Prostate gland (tissue), 2 donors: Measurements from ENCODE around the gene FGF22. TPM values are rescaled to one million over a fixed set of nuclear protein-coding genes. Genes with fewer than 3 reads are reported as not detected.

ENCODE experiments used
- DNase-seq: peaks from one replicate; pipeline ENCODE4 v3.0.0-alpha.2; 2019; ENCODE audit warnings: low spot score
- H3K27ac ChIP-seq, 2 donors: fragments of 200-600 bp; sonication (generic); 2 replicates each; pipeline ENCODE4 v1.5.1; 2017 to 2019
- H3K27me3 ChIP-seq: fragments of 200-600 bp; sonication (generic); replicated peaks from 2 replicates; pipeline ENCODE4 v1.5.1; 2019; ENCODE audit not compliant: insufficient read depth
- H3K36me3 ChIP-seq, 2 donors: fragments of 200-600 bp; sonication (generic); 1 replicate in 1 of 2; 2 replicates in 1 of 2; pipeline versions ENCODE4 v1.5.1 to v1.8.1; 2017 to 2019
- H3K4me1 ChIP-seq: fragments of 200-600 bp; sonication (generic); replicated peaks from 2 replicates; pipeline ENCODE4 v1.5.1; 2019
- H3K4me3 ChIP-seq, 2 donors: fragments of 200-600 bp; sonication (generic); 2 replicates each; pipeline ENCODE4 v1.5.1; 2017 to 2019
- H3K9me3 ChIP-seq: fragments of 200-600 bp; sonication (generic); 2 replicates; pipeline ENCODE4 v1.5.1; 2017
- POLR2A ChIP-seq: fragments of 450-650 bp; IDR thresholded peaks from one replicate; pipeline ENCODE4 v1.6.1; 2016; ENCODE audit warnings: antibody characterized with exemption, mild to moderate bottlenecking
- POLR2AphosphoS5 ChIP-seq: sonication (generic); formaldehyde crosslinking; IDR thresholded peaks from one replicate; pipeline ENCODE4 v1.6.1; 2017; ENCODE audit warnings: antibody characterized with exemption
- WGBS: methylation state at CpG from one replicate; pipeline ENCODE4 v1.1.5; 2018; 5-methylcytosine and 5-hydroxymethylcytosine counted together
- intact Hi-C: fragments of 100-400 bp; cut with DNase I; formaldehyde crosslinking; loops from one replicate; pipeline ENCODE4 v1.14.2; 2022
- total RNA-seq, 2 donors: library from RNA; depleted of rRNA; stranded (reverse); fragments of >200 nt; gene quantifications; one replicate each; pipeline ENCODE4 v1.1.0, GENCODE V29; 2016
- TF ChIP-seq, protein P1 (sequence below), 4 experiments: fragments of 200-600 bp in 2 of 4; fragments of 450-650 bp in 2 of 4; sonication (generic) in 2 of 4; IDR thresholded peaks; 1 replicate in 3 of 4; 2 replicates in 1 of 4; pipeline ENCODE4 v1.5.1; 2016 to 2019; ENCODE audit warnings: antibody characterized with exemption in 4 of 4, mild to moderate bottlenecking in 2 of 4, moderate library complexity in 2 of 4

FGF22 gene
- total RNA-seq, 2 donors from 2014 or later, result 4.4 TPM; not detected in 1

- H3K4me1 ChIP-seq, result no peaks in the 10 kb centered on the region
- H3K36me3 ChIP-seq, result no peaks in the 10 kb centered on the region
- intact Hi-C loops, result no loop called here
Observed at GRCh38 chr19:629961-630714, 9.5 kb upstream of the FGF22 start.

GRCh38 chr19:632579-633067 is 7.1 kb upstream of the FGF22 start:
- peak overlapping the region; percentile 0 to 54 for H3K27ac ChIP-seq
- H3K4me3 ChIP-seq, result peak overlapping the region; percentile 59 to 89
- no peaks in the 10 kb centered on the region for H3K9me3 ChIP-seq
- H3K4me1 ChIP-seq, result no peaks in the 10 kb centered on the region
- no peak for DNase-seq
- no peaks in the 10 kb centered on the region for H3K36me3 ChIP-seq
- WGBS, result 4% methylated on average over 34 of the region's 35 CpGs
- no peaks in the 10 kb centered on the region for H3K27me3 ChIP-seq
- TF ChIP-seq POLR2AphosphoS5 (no peak), POLR2A (no peak)
- TF ChIP-seq, protein P1, sequence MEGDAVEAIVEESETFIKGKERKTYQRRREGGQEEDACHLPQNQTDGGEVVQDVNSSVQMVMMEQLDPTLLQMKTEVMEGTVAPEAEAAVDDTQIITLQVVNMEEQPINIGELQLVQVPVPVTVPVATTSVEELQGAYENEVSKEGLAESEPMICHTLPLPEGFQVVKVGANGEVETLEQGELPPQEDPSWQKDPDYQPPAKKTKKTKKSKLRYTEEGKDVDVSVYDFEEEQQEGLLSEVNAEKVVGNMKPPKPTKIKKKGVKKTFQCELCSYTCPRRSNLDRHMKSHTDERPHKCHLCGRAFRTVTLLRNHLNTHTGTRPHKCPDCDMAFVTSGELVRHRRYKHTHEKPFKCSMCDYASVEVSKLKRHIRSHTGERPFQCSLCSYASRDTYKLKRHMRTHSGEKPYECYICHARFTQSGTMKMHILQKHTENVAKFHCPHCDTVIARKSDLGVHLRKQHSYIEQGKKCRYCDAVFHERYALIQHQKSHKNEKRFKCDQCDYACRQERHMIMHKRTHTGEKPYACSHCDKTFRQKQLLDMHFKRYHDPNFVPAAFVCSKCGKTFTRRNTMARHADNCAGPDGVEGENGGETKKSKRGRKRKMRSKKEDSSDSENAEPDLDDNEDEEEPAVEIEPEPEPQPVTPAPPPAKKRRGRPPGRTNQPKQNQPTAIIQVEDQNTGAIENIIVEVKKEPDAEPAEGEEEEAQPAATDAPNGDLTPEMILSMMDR (IDR thresholded peaks at IDR 0.05), result no peak
- intact Hi-C loops, result no loop called here

More at GRCh38 chr19:629961-630714, 9.5 kb upstream of the FGF22 start:
- DNase-seq, result no peak
- H3K9me3 ChIP-seq, result no peaks in the 10 kb centered on the region
- TF ChIP-seq POLR2A, result no peak
- no peak for TF ChIP-seq POLR2AphosphoS5
- TF ChIP-seq, protein P1 (IDR thresholded peaks at IDR 0.05), result no peak
- no peak overlapping the region for H3K27ac ChIP-seq
- WGBS, result 93% methylated on average over 29 of the region's 30 CpGs
- H3K27me3 ChIP-seq, result no peaks in the 10 kb centered on the region
- no peak overlapping the region for H3K4me3 ChIP-seq

DNA sequence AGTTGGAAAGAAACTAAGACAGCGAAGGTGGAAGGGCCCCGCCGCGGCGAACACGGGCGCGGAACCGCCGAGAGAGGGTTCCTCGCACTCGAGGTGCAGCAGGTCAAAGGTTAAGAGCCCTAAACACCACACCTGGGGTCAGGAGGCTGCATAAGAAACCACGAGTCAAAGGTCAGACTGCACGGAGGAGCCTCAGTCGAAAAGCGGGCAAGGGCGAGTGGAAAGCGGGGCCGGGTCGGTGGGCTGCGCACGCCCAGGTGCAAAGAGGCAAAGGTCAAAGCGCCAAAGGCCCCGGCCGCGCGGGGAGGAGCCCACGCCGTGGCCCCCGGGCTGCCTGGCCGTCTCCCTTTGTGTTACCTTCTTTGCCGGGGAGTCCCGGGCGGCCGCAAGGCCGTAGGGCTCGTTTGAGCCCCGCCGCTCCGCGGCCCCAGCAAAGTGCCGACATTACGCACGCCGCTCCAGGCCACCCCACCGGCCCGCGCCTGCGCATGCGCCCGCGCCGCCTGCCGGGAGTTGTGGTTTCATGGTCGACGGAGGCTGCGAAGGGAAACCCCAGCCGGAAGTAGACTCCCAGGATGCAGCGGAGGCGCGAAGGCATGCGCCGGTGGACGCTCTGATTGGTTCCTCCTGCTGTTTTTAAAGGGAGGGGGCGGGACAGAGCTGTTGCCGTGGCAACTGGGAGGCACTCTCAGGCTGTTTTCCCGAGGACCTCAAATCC is 6.5 kb upstream of the FGF22 start, which contains the start of gene POLRMT:
Gene POLRMT (minus strand): TSS at position 470 of the 718 bp plus-strand sequence. CDS start 25 bp downstream, at position 445.
- peak; percentile 19 for TF ChIP-seq POLR2A
- TF ChIP-seq POLR2AphosphoS5, result peak; percentile 96
- TF ChIP-seq, protein P1 (IDR thresholded peaks at IDR 0.05), result peak in 3 of 4 experiments; percentile 26 to 72 (median 26)
- Histone ChIP-seq H3K27me3 (no peaks in the 10 kb centered on the region), H3K4me3 (peak within 1 kb of the TSS; percentile 59 to 89), H3K9me3 (no peaks in the 10 kb centered on the region), H3K27ac (peak within 1 kb of the TSS; percentile 0 to 54), H3K4me1 (no peaks in the 10 kb centered on the region), H3K36me3 (no peaks in the 10 kb centered on the region)
- intact Hi-C loops, result no loop called here
- under 1% methylated on average over 61 of the region's 67 CpGs for WGBS
- DNase-seq, result peak; percentile 97

DNA sequence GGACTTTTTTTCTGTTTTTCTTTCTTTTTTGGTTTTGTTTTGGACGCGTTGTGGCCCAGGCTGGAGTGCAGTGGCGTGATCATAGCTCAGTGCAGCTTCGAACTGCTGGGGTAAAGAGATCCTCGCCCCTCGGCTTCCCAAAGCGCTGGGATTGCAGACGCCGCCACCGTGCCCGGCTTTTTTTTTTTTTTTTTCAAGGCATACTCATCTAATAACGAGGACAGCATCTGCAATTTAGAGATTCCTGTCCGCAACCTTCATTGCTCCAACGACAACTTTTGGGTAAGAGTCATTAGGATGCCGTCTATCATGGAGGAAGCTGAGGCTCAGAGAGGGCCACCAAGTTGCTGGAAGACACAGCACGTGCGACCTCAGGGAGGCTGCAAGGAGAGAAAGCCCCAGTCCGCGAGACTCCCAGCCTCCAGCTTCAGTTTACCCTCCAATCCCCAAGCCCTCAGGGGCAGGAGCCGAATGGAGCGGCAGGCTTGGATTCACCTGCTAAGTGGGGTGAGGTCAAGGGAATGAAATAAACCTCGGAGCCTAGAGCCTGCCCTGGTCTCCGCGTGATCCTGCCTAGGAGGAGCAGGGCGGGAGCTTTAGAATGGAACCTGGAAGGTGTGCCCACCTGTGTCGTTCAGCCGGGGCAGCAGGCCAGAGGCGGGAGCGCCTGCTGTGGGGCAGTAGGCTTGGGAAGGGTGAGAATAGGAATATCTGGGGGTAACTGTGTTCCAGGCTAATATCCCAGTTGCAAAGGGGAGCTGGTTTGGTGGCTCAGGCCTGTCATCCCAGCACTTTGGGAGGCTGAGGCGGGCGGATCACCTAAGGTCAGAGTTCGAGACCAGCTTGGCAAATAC is 5.7 kb upstream of the FGF22 start:
- intact Hi-C loops, result no loop called here
- Histone ChIP-seq H3K4me3 (peak overlapping the region; percentile 59 to 89), H3K36me3 (no peaks in the 10 kb centered on the region), H3K27me3 (no peaks in the 10 kb centered on the region), H3K9me3 (no peaks in the 10 kb centered on the region), H3K27ac (peak overlapping the region in 1 of 2 donors; percentile 50), H3K4me1 (no peaks in the 10 kb centered on the region)
- 18% methylated on average over 32 of the region's 32 CpGs for WGBS
- DNase-seq, result no peak
- TF ChIP-seq, protein P1 (IDR thresholded peaks at IDR 0.05), result no peak
- TF ChIP-seq POLR2AphosphoS5 (no peak), POLR2A (no peak)
